Measurements from ENCODE around the gene FANCE.
A peak's percentile ranks its signal among the peaks of the same experiment; 100 is the strongest.
"Not testable (repeated sequence)": the region's sequence is repeated elsewhere in the genome, so short reads cannot be mapped to it uniquely, and the experiment has no call there.

The FANCE gene

DNA sequence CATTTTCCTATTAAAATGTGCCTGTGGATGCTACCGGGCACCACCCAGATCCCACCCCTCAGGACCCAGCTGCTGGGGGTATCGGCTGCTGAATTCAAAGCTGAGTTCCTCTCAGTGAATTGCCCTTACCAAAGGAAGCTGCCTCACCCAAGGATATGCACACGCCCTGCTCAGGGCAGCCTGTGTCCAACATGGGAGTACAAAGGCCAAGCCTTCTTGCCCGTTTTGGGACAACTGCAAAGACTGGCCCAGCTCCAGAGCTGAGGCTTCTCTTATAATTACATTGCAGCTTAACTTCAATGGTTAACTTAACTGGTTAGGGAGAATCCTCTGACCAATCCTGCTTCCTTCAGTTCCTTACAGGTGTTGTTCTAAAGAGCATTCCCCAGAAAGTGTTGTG is 19.8 kb upstream of the FANCE start:
- no peak for DNase-seq (ENCODE audit: low read depth)

DNA sequence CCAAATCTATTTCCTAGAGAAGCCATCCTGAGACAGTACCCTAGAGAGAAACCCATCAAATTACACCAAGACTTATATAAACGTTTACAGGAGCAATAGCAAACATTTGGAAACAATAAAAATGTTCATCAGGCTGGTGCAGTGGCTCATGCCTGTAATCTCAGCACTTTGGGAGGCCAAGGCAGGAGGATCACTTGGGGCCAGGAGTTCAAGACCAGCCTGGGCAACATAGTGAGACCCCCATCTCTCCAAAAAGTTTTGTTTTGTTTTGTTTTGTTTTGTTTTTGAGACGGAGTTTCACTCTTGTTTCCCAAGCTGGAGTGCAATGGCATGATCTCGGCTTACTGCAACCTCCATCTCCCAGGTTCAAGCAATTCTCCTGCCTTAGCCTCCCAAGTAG is 19.4 kb upstream of the FANCE start:
- not testable (repeated sequence) for DNase-seq (ENCODE audit: low read depth)

DNA sequence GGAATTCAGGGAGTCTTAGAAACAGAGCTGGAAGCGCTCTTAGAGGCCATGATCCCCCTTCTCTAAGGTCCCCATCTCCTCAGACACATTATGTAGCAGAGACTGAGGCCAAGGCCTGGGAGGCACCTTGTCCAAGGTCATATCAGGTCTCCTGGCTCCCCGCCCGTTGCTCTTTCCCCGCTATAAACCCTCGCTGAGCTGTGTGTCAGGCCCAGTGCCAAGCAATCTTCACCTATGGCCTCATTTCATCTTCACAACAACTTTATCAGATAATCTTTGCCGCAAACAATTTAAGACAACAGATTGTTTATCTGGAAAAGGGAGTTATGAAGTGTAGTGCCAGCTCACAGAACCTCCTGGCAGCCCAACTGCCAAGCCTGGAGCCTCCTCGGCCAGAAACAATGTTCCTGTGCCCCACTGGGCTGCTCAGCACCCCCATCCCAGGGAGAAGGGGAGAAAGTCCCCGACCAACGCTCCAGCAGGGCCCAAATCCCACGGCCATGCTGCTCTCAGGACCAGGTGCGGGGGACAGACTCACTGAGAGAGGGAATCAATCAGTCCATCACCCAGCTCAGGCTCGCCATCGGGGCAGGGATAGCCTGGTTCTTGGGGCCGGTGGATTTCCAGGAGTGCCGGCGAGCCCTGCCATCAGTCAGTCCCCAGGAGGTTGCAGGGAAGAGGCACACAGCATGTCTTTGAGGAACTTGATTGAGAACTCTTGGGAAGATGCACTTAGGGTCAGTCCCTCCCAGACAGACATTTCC is 16.9 kb upstream of the FANCE start:
- no peak for DNase-seq (ENCODE audit: low read depth)

DNA sequence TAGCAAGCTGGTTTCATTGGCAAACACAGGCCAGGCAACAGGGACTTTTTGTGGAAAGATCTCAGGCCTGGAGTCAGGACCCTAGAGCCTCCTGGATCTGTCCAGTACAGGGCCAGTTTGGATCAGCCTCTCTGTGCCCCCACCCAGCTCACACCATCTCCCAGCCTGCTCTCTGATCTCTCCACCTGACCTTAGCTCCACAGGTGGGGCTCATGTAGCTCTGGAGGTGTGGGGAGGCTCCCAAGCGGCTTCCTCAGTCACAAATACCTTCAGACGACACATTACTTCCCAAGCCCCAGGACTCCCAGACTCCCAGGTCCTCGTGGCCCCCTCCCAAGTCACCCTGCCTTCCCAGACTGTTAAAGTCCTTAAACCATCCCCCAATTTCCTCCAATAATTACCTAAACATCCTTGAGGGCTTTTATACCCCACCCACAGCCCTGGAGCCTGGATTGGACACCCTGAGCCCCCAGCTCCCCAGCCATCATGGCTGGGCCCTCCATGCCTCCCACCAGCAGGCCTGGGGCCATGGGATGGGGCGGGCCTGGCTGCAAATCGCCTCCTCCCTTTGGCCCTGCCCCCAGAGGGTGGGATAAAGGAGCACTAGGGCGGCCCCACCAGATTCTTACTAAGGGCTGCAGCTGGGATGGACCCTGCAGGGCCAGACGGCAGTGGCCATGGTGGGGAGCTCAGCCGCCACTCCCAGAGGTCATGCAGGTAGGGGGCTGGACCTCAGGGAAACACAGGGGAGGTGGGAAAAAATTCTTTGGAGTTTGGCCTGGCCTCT is 15.9 kb upstream of the FANCE start:
- no peak for DNase-seq (ENCODE audit: low read depth)

GRCh38 chr6:35438378-35439065 is 13.6 kb upstream of the FANCE start:
- not testable (repeated sequence) for DNase-seq (ENCODE audit: low read depth)

GRCh38 chr6:35439308-35439707 is 12.8 kb upstream of the FANCE start:
- DNase-seq (ENCODE audit: low read depth), result no peak

DNA sequence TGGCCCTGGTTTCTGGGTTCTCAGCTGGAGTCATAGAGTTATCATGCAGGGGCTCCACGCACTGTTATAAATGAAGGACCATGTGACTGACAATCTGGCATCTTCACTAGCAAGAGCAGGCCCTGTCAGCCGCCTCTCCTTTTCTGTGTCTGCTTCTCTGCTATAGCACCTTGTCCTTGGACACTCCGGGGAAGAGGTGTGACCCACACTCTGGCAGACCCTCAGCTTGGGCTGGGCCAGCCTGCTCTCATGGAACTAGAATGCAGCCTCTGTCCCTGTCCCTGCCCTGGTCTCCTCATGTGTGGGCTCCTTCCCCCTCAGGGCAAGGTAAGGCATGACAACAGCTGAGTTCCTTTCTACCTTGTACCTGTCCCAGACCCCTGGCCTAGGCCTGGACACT is 10.9 kb upstream of the FANCE start:
- no peak for DNase-seq (ENCODE audit: low read depth)

DNA sequence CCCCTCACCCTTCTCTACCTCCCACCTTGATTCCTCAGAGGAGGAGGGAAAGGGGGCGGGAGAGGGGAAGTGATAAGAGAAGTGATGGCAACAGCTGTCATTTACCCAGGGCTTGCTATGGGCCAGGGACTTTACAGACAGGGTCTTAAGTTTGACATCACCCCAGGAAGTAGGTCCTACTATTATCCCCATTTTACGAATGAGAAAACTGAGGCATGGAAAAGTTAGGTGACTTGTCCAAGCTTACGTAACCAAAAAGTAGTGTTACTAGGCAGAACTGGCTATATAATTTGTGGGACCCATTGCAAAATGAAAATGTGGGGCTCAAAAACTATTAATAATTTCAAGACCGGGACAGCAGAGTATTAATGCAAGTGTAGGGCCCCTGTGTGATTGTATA is 10.5 kb upstream of the FANCE start:
- DNase-seq (ENCODE audit: low read depth), result no peak

- DNase-seq (ENCODE audit: low read depth), result no peak
Observed at GRCh38 chr6:35442693-35443092, 9.4 kb upstream of the FANCE start.

DNA sequence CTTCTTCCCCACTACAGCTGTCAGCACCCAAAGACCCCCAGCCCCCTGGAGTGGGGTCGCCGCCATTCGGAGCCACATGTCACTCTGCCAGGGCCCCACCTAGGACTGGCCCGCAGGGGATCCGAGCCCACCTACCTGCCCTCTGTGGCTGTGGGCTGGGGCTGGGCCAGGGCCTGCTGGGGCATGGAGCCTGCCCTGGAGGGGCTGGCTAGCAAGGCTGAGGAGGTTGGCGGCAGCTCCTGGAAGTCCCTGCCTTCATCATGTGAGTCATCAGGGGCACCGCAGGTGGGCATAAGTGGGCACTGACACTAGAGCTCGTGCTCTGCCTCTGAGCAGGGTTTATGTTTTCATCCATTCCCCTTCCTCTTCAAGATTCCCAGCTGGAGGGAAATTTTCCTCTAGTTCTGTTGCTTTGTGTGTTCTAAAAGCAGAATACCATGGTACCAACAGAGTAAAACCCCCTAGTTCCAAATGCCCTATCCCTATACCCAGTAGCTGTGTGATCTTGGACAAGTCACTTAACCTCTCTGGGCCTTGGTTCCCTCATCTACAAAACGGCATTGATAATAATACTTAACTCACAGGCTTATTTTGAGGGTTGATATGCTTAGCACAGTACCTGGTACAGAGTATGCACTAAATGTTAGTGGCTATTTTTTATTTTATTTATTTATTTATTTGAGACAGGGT is 8.7 kb upstream of the FANCE start:
- no peak for DNase-seq (ENCODE audit: low read depth)

GRCh38 chr6:35445691-35446090 is 6.4 kb upstream of the FANCE start:
- peak; percentile 62 for DNase-seq (ENCODE audit: low read depth)

DNA sequence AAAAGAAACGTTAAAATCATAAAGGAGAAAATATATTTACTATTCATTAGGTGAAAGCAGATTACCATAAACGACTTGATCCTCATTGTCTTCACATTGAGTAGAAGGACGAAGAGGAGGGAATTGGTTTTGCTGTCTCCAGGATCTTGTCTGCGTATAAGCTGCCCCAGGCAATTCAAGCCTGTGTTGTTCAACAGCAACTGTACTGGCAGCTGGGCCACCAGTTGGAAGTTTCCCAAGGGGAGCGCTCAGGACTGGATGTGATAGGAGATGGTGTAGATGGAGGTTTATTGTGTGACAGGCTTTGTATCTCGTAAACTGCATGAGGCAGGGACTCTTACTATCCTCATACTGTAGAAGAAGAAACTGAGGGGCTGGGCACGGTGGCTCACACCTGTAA is 3.9 kb upstream of the FANCE start:
- peak; percentile 13 for DNase-seq (ENCODE audit: low read depth)

GRCh38 chr6:35449287-35449881 is 2.8 kb upstream of the FANCE start:
- DNase-seq (ENCODE audit: low read depth), result peak; percentile 80

DNA sequence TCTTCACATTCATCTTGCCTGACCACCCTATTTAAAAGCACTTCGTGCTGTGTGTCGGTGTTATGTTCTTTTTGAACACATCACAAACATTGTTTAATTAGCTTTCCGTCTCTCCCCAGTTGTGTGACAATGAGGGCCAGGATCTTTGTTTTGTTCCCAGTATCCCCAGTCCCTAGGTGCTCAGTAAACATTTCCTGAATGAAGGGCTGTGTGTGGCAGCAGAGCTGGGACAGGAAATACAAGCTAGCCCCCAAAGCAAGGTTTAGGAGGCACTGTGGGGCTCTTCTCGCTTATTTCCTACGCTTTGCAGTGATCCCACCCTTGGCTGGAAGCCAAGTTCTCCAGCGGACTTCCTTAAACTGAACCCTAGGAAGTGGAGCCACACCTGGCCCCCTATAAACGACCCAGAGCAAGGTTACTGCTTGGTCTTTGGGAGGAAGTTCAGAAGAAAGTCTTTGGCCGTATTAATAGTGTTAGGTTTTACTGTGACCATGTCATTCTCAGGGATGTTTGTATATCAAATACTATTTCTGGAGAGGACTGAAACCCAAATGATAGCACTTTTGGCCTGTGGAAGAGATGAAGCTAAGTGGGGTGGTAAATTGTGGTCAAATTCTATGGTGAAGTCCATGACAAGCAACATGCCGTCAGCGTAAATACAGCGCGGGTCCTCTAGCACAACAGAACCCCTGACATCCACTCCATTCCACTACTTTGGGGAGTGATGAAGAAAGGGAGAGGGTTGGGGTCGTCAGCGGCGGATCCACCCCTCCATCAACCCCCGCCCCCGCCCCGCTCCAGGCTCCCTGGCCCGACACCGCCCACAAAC is 570 bp upstream of the FANCE start:
- no peak for DNase-seq (ENCODE audit: low read depth)

GRCh38 chr6:35453236-35453635 is 1.1 kb downstream of the FANCE start:
- DNase-seq (ENCODE audit: low read depth), result no peak

DNA sequence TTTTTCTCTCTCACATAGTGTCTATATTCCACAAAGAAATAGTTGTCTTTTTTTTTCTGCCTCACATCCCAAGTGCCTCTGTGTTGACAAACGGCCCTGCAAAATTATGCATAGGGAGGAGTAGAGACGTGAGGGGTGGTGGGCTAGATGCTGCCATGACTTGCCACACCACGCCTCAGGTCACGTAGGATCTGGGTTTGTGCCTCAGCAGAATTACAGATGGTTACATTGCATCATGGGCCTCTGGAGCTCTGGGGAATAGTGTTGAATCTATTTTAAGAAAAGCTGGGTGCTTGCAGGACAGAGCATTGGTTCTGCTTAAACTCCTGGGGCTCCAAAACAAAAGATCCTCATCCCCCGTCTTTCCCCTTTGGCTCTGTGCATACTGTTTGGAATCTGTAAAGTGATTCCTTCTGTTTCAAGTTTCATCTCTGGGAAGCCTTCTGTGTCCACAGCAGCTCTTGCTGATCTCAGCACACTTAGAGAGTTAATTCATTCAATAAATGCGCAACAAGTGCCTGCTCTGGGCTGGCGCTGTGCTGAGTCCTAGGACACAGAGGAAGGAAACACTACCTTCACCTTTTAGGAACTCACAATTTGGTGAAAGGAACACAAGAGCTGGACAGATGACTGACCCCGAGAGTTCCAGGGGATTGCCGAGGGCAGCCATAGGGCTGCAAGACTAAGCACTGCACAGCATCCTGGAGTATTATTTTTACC is 2.4 kb downstream of the FANCE start:
- peak; percentile 35 for DNase-seq (ENCODE audit: low read depth)

DNA sequence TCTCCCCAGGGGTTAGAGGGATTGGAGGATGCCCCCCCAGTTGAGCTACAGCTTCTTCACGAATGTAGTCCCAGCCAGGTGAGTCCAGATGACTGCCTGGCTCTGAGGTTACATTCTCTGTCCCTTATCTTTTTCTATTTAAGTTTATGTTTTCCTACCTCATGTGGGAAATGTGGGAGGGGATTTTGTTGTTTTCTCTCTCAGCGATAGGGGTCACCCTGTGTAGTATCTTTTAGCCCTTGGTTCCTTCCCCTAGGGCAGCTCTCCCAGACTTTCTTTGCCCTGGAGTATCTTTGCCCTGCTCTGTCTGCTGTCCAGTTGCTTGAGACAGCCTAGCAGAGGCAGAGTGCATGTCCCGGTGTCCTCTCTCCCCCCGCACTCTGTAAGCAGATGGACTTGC is 5.8 kb downstream of the FANCE start:
- DNase-seq (ENCODE audit: low read depth), result no peak

DNA sequence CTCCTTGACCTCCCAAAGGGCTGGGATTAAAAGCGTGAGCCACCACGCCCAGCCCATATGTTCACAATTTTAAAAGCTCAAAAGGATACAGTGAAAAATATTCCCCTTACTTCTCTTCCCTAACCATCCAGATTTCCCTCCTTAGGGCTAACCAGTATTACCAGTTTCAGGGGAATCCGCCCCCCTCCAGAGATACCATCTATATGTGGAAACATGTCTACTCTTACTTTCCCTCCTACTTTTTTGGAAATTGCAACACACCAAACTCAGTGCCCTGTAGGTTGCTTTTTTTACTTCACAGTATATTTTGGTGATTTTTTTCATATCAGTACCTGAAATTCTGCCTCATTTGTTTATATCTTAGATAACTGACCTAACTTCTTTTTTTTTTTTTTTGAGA is 9.1 kb downstream of the FANCE start:
- no peak for DNase-seq (ENCODE audit: low read depth)

DNA sequence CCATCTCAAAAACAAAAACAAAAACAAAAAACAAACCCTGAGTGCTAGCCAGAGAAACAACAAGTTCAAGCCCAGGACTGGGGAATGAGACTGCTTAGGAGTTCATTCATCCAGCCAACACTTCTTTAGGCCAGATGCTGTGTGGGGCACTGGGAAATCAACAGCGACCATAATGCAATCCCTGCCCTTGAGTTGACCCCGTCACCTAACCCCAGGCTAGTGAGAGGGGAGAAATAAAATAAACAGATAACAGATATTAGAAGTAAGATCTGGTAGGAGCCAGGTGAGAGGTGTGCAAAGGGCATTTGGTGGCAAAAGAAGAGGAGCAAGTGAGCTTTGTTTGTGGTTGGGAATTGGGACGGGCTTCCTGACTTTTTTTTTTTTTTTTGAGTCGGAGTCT is 11.2 kb downstream of the FANCE start:
- no peak for DNase-seq (ENCODE audit: low read depth)

DNA sequence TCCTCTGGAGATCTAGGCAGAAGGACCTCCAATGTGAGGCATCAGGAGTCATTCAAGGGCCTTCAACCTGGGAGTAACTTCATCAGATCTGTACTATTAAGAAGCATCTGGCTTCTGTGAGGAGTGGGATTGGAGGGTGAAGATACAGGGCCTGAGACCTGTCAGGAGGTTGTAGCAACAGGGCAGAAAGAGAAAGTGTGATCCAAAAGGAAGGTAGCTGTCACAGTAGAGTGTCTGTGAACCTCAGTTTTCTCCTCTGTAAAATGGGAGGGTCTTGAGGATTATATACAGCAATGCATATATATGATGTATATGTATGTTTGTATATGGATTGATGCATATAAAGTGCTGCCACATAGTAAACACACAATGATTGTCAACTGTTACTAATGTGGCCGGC is 13.5 kb downstream of the FANCE start:
- DNase-seq (ENCODE audit: low read depth), result no peak
